ENCODE measurements around the gene SPHKAP.
"Not testable (repeated sequence)": the region's sequence is repeated elsewhere in the genome, so short reads cannot be mapped to it uniquely, and the experiment has no call there.

The SPHKAP gene, protein sequence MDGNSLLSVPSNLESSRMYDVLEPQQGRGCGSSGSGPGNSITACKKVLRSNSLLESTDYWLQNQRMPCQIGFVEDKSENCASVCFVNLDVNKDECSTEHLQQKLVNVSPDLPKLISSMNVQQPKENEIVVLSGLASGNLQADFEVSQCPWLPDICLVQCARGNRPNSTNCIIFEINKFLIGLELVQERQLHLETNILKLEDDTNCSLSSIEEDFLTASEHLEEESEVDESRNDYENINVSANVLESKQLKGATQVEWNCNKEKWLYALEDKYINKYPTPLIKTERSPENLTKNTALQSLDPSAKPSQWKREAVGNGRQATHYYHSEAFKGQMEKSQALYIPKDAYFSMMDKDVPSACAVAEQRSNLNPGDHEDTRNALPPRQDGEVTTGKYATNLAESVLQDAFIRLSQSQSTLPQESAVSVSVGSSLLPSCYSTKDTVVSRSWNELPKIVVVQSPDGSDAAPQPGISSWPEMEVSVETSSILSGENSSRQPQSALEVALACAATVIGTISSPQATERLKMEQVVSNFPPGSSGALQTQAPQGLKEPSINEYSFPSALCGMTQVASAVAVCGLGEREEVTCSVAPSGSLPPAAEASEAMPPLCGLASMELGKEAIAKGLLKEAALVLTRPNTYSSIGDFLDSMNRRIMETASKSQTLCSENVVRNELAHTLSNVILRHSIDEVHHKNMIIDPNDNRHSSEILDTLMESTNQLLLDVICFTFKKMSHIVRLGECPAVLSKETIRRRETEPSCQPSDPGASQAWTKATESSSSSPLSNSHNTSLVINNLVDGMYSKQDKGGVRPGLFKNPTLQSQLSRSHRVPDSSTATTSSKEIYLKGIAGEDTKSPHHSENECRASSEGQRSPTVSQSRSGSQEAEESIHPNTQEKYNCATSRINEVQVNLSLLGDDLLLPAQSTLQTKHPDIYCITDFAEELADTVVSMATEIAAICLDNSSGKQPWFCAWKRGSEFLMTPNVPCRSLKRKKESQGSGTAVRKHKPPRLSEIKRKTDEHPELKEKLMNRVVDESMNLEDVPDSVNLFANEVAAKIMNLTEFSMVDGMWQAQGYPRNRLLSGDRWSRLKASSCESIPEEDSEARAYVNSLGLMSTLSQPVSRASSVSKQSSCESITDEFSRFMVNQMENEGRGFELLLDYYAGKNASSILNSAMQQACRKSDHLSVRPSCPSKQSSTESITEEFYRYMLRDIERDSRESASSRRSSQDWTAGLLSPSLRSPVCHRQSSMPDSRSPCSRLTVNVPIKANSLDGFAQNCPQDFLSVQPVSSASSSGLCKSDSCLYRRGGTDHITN (N-terminal part only)

DNA sequence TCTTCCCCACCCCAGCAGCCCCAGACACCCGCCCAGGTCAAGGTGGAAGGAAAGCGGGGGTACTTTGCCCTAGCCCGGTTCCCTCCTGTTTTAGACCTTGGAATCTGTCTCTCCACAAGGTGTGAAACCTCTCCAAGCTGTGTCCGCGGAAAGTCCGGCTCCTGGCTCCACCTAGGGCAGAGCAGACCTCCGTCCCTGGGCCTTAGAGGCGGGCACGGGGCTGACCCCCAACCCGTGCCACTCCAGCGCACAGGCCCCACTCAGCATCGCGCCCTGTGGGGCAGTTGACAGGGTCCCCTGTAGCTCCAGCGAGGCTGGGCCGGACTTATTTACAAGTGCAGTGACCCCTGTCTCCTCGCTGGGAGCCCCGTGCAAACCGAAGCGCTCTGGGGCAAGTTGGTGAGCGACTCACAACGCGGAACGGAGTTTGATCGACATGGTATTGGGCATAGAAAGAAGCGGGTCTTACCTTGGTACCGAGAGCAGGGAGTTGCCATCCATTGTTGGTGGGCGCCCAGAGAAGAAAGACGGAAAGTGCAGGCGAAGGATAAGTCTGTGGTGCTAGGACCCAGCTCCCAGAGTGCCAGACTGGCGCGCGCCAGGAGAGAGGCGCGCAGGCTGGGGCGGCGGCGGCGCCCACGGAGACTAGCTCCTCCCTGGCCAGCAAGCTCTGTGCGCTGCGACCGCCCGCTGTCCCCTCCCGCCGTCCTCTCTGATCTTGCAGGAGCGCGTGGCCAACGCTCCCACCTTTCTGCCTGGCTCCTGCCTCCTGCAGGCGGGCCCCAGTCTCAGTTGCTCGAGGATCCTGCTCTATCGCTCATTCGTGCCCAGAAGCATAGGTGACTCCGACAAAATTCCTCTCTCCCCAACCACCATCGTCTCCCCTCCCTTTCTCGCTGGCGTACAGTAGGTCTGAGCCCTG is at the start of gene SPHKAP:
Gene SPHKAP (minus strand): TSS at position 590 of the 922 bp plus-strand sequence. CDS start 89 bp downstream, at position 501.
- DNase-seq = no peak

DNA sequence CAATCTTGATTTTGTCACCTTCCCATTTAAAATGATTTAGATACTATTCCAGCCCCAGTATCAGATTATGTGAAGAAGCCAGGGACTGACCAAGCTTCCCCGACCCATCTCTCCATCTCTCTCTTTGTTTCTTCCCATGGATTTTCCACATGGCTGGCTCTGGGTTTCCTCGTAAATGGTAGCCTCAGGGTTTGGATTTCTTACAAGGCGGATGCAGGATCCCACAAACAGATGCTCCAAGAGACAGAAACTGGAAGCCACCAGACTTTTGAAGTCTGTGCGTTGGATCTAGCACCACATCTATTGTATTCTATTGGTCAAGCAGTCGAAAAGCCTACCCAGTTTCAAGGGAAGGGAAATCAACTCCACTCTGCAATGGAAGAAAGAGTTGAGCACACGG is 46.0 kb upstream of the SPHKAP start:
- DNase-seq = no peak

DNA sequence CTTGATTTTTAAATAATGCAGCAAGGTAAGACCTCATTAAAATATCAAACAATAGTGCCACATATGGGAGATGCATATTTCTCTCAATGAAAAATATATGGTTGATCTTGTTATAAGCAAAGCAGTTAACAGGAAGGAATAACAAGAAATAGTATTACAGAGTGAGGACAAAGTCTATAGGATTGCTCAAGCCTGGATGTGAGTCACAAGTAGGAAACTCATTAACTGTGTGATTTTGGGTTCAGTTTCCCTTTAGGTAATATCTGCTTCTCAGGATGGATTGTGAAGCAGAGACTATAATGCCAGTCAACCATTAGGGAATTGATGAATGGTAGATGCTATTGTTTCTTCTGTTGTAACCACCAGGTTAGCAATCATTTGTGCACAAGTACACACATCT is 42.9 kb upstream of the SPHKAP start:
- no peak for DNase-seq

DNA sequence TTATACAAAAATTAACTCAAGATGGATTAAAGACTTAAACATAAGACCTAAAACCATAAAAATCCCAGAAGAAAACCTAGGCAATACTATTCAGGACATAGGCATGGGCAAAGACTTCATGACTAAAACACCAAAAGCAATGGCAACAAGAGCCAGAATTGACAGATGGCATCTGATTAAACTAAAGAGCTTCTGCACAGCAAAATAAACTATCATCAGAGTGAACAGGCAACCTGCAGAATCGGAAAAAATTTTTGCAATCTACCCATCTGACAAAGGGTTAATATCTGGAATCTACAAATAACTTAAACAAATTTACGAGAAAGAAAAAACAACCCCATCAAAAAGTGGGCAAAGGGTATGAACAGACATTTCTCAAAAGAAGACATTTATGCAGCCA is 37.1 kb upstream of the SPHKAP start:
- DNase-seq = not testable (repeated sequence)

DNA sequence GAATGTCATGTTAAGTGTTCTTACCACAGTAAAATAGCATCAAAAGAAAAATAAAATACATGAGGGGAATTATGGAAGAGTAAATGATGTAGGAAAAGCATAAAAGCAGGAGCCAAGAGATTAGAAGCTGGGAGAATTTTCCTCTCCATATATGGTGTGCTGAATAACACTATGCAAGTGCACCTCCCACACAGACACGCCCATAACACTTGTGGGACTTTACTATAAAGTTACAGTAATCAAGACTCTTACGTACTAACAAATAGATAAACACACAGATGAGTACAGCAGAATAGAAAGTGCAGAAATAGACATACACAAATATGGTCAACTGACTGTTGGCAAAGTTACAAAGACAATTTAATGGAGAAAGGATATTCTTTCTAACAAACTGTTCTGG is 16.0 kb upstream of the SPHKAP start:
- DNase-seq = no peak

DNA sequence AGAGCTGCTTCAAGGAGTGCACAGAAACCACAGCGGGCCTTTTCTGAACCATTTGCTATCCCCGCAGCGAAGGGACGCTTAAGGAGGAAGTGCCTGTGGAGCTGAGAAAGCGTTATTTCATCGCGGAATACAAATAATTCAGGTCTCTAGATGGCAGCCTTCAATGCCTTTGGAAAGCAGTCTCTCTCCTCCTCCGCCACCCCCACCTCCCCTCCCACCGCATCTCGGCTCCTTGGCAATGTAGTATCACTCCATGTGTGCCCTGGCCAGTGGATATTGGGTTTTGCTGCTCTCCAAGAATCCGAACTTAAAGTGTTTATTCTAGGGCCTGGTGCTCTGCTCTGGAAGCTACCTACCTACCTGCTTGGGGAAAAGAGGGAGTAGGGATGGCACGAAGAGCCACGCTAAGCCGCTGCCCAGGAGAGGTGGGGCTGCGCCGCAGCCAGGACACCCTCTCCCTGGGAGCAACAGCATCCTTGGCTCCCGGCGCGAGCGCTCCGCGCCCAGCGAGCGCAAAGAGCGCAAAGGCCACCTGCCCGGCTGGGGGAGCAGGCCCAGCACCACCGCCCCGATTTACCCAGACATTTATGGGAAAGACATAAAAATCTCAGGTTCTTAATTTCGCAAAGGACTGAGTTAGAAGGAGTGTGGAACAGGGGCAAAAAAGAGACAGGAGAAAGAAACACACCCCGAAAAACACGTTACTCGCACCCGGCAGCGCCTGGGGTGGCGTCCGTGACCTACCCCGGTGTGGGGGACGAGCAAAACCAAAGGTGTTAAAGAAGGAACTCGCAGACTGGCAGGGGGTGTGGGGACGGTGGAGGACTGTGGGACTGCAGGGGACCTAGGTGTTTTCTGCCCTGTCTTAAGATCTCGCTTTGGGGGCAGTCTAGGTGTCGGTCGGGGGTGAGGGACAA is 1.0 kb downstream of the SPHKAP start:
- no peak for DNase-seq

DNA sequence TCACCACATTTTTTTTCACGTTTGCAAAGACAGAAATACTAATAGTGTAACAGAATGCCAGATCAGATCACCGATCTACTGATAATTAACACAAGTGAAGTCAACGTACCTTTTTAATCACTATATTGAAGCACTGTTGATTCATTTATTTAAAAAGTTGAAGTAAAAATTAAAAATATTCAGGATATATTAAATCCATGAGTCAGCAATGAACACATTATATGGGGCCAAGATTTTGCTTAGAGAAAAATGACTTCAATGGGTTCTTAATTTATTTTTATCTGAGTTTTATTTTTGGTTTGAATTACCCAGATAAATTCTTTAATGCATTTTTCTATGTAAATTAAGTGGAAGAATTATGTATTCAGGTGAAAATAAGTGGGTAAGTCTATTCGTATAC is 14.2 kb downstream of the SPHKAP start:
- DNase-seq = no peak

DNA sequence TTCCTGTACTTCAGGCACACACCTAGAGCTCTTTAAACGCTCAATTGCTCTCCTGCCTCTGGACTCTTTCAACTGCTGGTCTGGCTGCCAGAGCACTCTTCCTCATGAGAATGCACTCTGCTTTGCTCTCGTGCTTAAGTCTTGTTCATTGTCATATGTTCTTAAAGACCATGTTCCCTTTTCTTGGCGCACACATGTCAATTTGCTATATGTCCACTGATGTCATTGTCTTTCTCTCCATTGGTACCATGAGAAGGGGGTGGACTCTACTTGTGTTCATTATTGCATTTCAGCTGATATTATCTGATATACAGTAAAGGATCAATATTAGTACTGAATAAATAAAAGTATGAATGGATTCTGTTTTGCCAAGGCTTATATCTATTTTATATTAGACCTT is 16.8 kb downstream of the SPHKAP start:
- DNase-seq = no peak

DNA sequence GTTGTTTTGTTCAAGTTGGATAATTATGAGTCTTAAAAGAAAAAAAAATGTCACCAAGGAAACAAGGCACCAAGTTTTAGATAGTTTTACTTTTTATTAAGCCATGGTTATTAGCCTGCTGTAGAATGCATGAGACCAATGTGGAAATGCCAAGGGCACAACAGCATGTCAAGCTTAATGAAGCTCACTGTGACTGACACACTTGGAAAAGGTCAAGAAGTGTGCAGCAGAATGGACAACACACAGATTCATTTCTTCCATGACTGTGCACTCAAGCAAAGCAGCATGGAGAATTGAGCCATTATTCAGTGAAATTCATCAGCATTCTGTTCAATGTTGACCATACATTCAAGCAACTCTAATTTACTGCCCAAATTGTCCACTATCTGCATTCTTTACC is 23.6 kb downstream of the SPHKAP start:
- no peak for DNase-seq

DNA sequence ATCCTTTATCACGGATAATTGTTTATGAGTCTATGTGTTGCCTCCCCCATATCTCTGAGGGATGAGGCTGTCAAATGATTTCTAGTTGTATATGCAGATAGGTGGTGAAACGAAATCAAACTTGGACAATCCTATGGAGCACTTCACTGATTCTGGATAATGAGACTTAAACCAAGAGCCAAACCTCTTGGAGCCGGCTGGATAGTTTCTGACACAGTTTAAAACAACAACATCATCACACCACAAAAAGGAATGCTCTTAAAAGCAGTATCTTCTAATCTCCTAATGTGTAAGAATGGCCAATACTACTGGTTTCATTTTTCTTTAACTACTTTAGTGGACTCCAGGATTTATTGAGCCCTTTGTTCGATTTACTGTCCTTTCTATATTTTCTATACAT is 36.5 kb downstream of the SPHKAP start:
- DNase-seq = no peak

DNA sequence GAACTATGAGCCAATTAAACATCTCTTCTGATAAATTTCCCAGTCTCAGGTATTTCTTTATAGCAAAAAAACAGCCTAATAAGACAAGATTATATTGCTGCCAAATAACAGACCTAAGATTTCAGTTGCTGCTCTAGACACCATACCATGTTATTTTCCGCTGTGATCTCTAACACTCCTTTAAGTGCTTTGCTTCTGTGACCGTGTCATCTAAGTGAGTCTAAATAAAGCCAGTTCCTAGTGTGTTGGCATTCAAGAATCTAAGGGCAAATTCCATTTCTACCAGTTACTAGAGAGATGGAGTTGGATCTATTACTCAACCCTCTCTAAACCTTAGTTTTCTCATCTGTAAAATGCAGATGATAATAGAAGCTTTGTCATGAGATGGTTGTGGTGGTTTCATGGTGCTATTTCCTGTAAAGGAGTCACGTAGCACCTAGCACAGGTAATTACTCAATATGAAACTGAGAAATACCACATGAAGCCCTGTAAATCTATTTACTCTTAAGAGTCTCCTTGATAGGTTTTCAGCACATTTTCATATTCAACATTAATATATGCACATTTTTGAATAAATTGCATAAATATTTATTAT is 40.5 kb downstream of the SPHKAP start:
- no peak for DNase-seq

DNA sequence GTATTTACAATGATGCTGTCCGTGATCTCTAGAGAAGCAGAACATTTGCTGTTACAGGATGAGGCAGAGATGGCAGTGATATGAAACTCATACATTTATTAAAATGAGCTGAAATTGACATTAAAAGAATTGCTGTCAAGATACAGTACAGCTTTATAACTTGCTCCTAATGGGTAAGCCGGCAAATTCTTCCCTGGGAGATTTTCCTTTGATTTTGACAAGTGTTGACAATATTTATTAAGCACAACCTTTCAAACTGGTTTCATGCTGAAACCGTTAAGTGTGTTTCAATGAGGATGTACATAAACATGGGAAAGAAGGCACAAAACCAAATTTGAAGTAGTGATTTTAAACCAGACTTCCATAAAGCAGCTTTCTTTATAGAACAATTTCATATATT is 45.5 kb downstream of the SPHKAP start:
- DNase-seq = no peak

DNA sequence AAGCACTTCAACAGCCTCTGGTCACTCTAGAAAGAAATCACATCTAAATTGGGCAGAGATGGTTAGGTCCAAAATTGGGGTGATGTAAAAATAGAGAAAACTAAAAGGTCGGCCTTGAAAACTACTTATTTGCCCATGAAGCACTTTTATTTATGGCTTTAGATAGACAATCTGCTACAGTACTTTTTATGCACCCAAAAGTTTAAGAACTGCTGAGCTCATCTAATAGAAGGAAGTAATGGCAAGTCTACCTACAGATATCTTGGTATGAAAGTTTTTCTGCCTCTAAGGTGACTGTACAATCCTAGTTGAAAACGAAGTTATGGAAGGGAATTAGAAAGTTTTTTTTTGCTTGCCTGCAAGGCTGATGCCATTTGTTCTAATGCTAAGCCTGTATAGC is 46.2 kb downstream of the SPHKAP start:
- DNase-seq = no peak

DNA sequence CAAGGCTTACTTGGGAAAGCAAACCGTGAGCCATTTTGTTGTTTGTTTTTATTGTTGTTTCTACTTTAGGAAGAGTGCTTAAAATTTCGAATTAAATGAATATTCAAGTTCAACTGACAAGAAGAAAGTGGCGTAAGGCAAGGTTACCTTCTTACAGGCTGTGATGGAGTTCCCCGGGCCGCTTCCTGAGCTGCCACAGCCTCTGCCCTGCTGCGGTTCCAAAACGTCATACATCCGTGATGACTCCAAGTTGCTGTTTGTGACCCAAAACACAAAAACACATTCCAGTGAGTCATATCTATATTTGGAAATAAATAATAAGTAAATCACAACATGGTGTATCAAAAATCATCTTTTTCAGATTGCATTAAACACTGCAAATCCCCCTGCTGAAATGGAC is 49.7 kb downstream of the SPHKAP start:
- DNase-seq = no peak

DNA sequence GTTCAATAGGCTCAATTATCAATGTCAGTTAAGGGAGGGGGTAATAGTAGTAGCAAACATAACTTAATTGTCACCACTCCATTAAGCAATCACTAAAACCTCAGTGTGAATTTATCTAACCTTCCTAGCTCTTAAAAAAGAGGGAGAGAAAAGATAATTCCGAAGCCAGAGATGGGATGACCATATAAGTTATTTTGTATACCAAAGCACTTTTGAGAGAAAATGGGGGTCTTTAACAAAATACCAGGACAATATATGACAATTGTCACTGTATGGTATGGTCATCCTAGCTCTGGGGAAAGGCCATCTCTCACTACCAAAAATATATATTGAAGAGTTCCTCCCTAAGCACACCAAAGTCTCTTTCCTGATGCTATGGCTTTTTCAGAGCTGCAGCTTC is 55.1 kb downstream of the SPHKAP start:
- DNase-seq = no peak

DNA sequence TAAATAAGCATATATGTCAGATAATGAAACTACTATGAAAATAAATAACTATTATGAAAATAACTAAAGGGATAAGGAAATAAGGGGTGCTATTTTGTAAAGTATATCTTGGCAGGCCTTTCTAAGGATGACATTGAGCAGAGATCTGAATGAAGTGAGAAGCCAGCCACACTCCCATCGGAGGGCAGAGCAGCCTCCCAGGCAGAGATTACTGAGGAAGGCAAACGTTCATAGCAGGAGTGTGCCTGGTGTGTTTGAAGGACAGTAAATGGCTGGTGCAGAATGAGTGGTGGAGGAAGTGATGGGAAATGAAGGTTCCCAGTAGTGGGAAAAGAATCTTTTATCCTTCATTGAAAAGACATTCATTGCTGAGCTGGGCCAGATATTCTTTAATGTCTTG is 62.5 kb downstream of the SPHKAP start:
- DNase-seq = no peak

DNA sequence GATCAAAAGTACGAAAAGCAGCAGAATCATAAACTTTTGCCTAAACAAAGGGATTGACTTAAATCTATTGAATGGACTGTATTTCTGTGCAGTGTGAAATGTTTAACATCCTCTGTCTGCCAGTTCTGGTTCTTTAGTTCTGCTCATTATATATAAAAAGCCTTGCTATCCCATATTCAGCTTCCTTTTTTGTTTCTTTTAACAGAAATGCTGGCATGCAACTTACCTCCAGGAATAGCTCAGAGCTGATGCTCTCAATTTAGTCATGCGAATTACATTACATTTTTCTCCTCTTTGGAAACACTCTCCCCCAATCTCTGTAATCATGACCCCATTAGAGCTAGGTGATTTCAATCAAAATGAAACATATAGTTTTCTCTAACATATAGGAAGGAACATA is 73.6 kb downstream of the SPHKAP start:
- DNase-seq = no peak

DNA sequence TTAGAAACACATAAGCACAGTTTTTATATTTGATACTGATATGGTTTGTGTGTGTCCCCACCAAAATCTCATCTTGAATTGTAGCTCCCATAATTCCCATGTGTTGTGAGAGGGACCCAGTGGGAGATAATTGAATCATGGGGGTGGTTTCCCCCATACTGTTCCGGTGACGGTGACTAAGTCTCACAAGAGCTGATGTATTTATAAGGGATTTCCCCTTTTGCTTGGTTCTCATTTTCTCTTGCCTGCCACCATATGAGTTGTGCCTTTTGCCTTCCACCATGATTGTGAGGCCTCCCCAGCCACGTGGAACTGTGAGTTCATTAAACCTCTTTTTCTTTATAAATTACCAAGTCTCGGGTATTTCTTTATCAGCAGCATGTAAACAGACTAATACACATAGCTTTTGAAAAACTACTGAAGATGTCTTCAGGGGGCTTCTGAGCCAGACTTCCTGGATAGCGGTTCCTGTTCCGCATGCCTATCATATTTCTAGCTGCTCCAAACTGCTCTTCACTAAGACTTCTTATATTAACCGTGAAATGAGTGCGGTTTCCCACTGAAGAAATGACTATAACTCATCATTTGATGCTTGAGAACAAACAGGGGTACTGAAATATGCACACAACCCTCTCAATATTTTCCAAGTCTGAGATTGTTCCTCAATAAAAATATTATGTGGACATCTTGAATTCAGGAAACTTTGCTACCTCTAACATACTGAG is 75.8 kb downstream of the SPHKAP start:
- DNase-seq = no peak

DNA sequence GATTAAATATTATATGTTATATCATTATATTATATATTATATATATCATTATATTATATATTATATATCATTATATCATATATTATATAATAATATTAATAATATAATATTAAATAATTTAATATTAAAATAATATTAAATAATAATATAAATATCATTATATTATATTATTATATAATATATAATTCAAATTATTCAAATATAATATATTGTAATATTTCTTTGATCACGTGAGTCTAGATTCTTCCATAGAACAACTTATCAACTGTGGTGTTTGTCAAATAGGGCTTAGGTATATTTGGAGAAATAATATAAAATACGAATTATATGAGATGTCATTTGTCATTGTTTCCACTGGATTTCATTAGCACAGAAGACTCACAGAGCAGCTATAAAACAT is 77.3 kb downstream of the SPHKAP start:
- no peak for DNase-seq

DNA sequence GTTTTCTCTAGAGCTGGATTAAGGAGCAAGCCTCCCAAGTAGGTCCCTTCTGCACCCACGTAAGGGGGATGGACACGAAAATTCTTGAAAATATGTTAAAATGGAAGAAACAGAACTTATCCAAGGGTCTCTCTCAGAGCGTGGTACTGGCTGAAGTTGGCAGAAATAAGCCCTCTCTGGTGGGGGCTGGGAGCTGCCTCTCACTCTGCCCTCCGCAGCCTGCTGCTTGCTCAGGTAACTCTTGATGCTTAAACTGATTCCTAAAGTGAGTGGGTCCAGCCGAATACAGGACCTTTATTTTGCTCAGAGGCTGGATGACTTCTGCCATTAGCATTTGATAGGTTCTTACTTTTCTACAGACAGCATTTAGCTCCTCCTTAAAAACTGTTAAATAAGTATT is 78.1 kb downstream of the SPHKAP start:
- no peak for DNase-seq
